ENCODE measurements around the gene SEMA3B.
"Not testable (repeated sequence)": the region's sequence is repeated elsewhere in the genome, so short reads cannot be mapped to it uniquely, and the experiment has no call there.

Gene SEMA3B

GRCh38 chr3:50294089-50294488 lies 25.1 kb downstream of the SEMA3B start:
- DNase-seq (ENCODE audit: low spot score) = no peak

GRCh38 chr3:50294492-50295403 lies 25.8 kb downstream of the SEMA3B start:
- DNase-seq (ENCODE audit: low spot score) = no peak

GRCh38 chr3:50295553-50296431 lies 26.8 kb downstream of the SEMA3B start:
- no peak for DNase-seq (ENCODE audit: low spot score)

GRCh38 chr3:50296721-50297383 lies 27.9 kb downstream of the SEMA3B start:
- DNase-seq (ENCODE audit: low spot score) = no peak

- DNase-seq (ENCODE audit: low spot score) = no peak
Measured at GRCh38 chr3:50297384-50297775, 28.4 kb downstream of the SEMA3B start.

- DNase-seq (ENCODE audit: low spot score) = no peak
Measured at GRCh38 chr3:50297896-50298725, 29.2 kb downstream of the SEMA3B start.

- DNase-seq (ENCODE audit: low spot score) = peak; percentile 100
Measured at GRCh38 chr3:50298836-50299637, 30.1 kb downstream of the SEMA3B start, which contains the start of the genes HYAL3 and NAA80. Gene HYAL3 (minus strand): TSS chr3:50299405. CDS start chr3:50295602, 3,803 bp downstream. Gene NAA80 (minus strand): TSS chr3:50299405. CDS start chr3:50297463, 1,942 bp downstream.

GRCh38 chr3:50299638-50299928 lies 30.6 kb downstream of the SEMA3B start:
- no peak for DNase-seq (ENCODE audit: low spot score)

- peak; percentile 30 for DNase-seq (ENCODE audit: low spot score)
Measured at GRCh38 chr3:50299929-50300680, 31.2 kb downstream of the SEMA3B start.

- DNase-seq (ENCODE audit: low spot score) = no peak
Measured at GRCh38 chr3:50300681-50301254, 31.8 kb downstream of the SEMA3B start.

- no peak for DNase-seq (ENCODE audit: low spot score)
Measured at GRCh38 chr3:50302095-50303012, 33.4 kb downstream of the SEMA3B start.

GRCh38 chr3:50303013-50303815 lies 34.3 kb downstream of the SEMA3B start, which contains the start of gene HYAL1:
Gene HYAL1 (minus strand): TSS chr3:50303574. CDS start chr3:50302956, 618 bp downstream.
- DNase-seq (ENCODE audit: low spot score) = no peak

GRCh38 chr3:50304601-50305000 lies 35.7 kb downstream of the SEMA3B start:
- DNase-seq (ENCODE audit: low spot score) = no peak

- not testable (repeated sequence) for DNase-seq (ENCODE audit: low spot score)
Measured at GRCh38 chr3:50312041-50312440, 43.1 kb downstream of the SEMA3B start.

- no peak for DNase-seq (ENCODE audit: low spot score)
Measured at GRCh38 chr3:50314342-50314741, 45.4 kb downstream of the SEMA3B start.

GRCh38 chr3:50314816-50315215 lies 45.9 kb downstream of the SEMA3B start:
- no peak for DNase-seq (ENCODE audit: low spot score)

- peak; percentile 61 for DNase-seq (ENCODE audit: low spot score)
Measured at GRCh38 chr3:50316657-50317242, 47.8 kb downstream of the SEMA3B start.

All from activated CD4-positive, alpha-beta T cell treated with anti-CD3 and anti-CD28 coated beads, Interleukin-2, Interleukin-4, amounts not matched to agents 100 ng/mL and 50 ng/mL, durations not matched to agents 16 hours and 8 hours (primary cell).